ENCODE data around the gene ENO3.

DNA sequence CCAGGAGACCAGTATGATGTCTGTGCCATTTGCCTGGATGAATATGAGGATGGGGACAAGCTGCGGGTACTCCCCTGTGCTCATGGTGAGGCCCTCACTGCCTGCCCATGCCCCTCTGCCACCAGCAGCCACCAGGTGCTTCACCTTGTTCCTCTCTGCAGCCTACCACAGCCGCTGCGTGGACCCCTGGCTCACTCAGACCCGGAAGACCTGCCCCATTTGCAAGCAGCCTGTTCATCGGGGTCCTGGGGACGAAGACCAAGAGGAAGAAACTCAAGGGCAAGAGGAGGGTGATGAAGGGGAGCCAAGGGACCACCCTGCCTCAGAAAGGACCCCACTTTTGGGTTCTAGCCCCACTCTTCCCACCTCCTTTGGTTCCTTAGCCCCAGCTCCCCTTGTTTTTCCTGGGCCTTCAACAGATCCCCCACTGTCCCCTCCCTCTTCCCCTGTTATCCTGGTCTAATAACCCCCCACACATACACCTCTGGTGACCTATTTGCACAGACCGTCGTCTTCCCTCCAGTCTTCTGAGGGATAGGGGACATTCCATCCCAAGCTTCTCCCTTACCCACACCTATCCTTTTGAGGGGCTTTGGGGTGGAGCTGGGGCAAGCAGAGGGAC, 6.3 kb upstream of the ENO3 start:
- TF ChIP-seq, protein P1, sequence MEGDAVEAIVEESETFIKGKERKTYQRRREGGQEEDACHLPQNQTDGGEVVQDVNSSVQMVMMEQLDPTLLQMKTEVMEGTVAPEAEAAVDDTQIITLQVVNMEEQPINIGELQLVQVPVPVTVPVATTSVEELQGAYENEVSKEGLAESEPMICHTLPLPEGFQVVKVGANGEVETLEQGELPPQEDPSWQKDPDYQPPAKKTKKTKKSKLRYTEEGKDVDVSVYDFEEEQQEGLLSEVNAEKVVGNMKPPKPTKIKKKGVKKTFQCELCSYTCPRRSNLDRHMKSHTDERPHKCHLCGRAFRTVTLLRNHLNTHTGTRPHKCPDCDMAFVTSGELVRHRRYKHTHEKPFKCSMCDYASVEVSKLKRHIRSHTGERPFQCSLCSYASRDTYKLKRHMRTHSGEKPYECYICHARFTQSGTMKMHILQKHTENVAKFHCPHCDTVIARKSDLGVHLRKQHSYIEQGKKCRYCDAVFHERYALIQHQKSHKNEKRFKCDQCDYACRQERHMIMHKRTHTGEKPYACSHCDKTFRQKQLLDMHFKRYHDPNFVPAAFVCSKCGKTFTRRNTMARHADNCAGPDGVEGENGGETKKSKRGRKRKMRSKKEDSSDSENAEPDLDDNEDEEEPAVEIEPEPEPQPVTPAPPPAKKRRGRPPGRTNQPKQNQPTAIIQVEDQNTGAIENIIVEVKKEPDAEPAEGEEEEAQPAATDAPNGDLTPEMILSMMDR (conservative IDR thresholded peaks at IDR 0.05; ENCODE audit: low read length): no peak
- TF ChIP-seq EZH2phosphoT487 (IDR thresholded peaks at IDR 0.05; ENCODE audit: borderline replicate concordance, low read depth, low read length): no peak

Measured in OCI-LY7 (cell line).